PC-3 (cell line): ENCODE results near the gene WEE1. TPM values are rescaled to one million over a fixed set of nuclear protein-coding genes. Genes with fewer than 3 reads are reported as not detected.

ENCODE experiments used
- ATAC-seq: fragments of 200-7000 bp; cut with Tn5 transposase; 2 replicates; pipeline ENCODE4 v1.9.1; 2020; ENCODE audit warnings: mild to moderate bottlenecking, moderate library complexity
- BruUV-seq: library from RNA; stranded (reverse); fragments of 400-500 nt; replicated peaks from 2 replicates; lab custom pipeline; 2021; lab: Mats Ljungman, UMichigan
- CTCF ChIA-PET: fragments of 300-600 bp; sonication (Branson Sonifier 250); formaldehyde crosslinking; loops from one replicate; lab custom pipeline; 2022; ENCODE audit warnings: antibody characterized with exemption; lab: Charles Lee
- POLR2A ChIA-PET: fragments of 300-600 bp; sonication (Branson Sonifier 250); formaldehyde crosslinking; loops from one replicate; lab custom pipeline; 2022; ENCODE audit warnings: antibody characterized with exemption; ENCODE audit not compliant: unreplicated experiment; lab: Charles Lee
- DNase-seq: peaks from one replicate; pipeline ENCODE4 v3.0.0-alpha.2; 2015
- H2AFZ ChIP-seq: fragments of 300-600 bp; sonication (generic); 2 replicates; pipeline ENCODE4 v1.6.0; 2016; ENCODE audit warnings: antibody characterized with exemption, low read length
- H3F3A ChIP-seq: fragments of 300-600 bp; sonication (generic); one replicate; pipeline ENCODE4 v1.6.0; 2017; ENCODE audit warnings: antibody characterized with exemption, low read length, control low read depth, mild to moderate bottlenecking; ENCODE audit not compliant: unreplicated experiment
- H3K27ac ChIP-seq: fragments of 300-600 bp; sonication (generic); 2 replicates; pipeline ENCODE4 v1.5.1; 2016; ENCODE audit warnings: mild to moderate bottlenecking, low read length
- H3K27me3 ChIP-seq: fragments of 300-600 bp; sonication (generic); 2 replicates; pipeline ENCODE4 v1.6.1; 2016; ENCODE audit warnings: low read length, mixed read lengths
- H3K36me3 ChIP-seq: fragments of 300-600 bp; sonication (generic); 2 replicates; pipeline ENCODE4 v1.6.1; 2016; ENCODE audit warnings: low read depth, mixed run types, low read length, mixed read lengths
- H3K4me1 ChIP-seq: fragments of 300-600 bp; sonication (generic); 2 replicates; pipeline ENCODE4 v1.5.1; 2016; ENCODE audit warnings: low read length; ENCODE audit not compliant: insufficient read depth
- H3K4me2 ChIP-seq: fragments of 300-600 bp; sonication (generic); 2 replicates; pipeline ENCODE4 v1.6.0; 2016; ENCODE audit warnings: low read length
- H3K4me3 ChIP-seq: fragments of 300-600 bp; sonication (generic); 2 replicates; pipeline ENCODE4 v1.5.1; 2016; ENCODE audit warnings: mild to moderate bottlenecking, low read length, mixed read lengths
- H3K79me2 ChIP-seq: fragments of 300-600 bp; sonication (generic); 2 replicates; pipeline ENCODE4 v1.6.1; 2017; ENCODE audit warnings: low read length, mixed read lengths
- H3K9ac ChIP-seq: fragments of 300-600 bp; sonication (generic); 2 replicates; pipeline ENCODE4 v1.6.0; 2016; ENCODE audit warnings: mild to moderate bottlenecking, low read length
- H3K9me2 ChIP-seq: fragments of 300-600 bp; sonication (generic); replicated peaks from 2 replicates; pipeline ENCODE4 v1.6.1; 2016; ENCODE audit warnings: mixed run types, low read length, mixed read lengths
- H3K9me3 ChIP-seq: fragments of 300-600 bp; sonication (generic); 2 replicates; pipeline ENCODE4 v1.6.1; 2016; ENCODE audit warnings: low read length, mixed read lengths
- H4K20me1 ChIP-seq: fragments of 300-600 bp; sonication (generic); 2 replicates; pipeline ENCODE4 v1.6.1; 2016; ENCODE audit warnings: low read length, mixed read lengths
- EZH2 ChIP-seq: fragments of 300-600 bp; sonication (generic); IDR thresholded peaks from one replicate; pipeline ENCODE4 v1.6.1; 2017; ENCODE audit warnings: antibody characterized with exemption, mild to moderate bottlenecking, low read length; ENCODE audit not compliant: unreplicated experiment
- EZH2phosphoT487 ChIP-seq: fragments of 300-600 bp; sonication (generic); IDR thresholded peaks from 2 replicates; pipeline ENCODE4 v1.6.1; 2018; ENCODE audit warnings: mild to moderate bottlenecking, antibody characterized with exemption, low read length, borderline replicate concordance
- intact Hi-C: fragments of 100-400 bp; cut with micrococcal nuclease; formaldehyde crosslinking; loops from 2 replicates; pipeline ENCODE4 v1.9.0; 2023
- total RNA-seq: library from RNA; depleted of rRNA; stranded (reverse); fragments of >200 nt; gene quantifications from 2 replicates; pipeline ENCODE4 v1.2.3, GENCODE V29; 2014
- TF ChIP-seq, protein P1 (sequence below): fragments of 300-600 bp; sonication (generic); conservative IDR thresholded peaks from 2 replicates; pipeline ENCODE4 v1.5.1; 2017; ENCODE audit warnings: antibody characterized with exemption, low read depth, mild to moderate bottlenecking, low read length

The WEE1 gene
- total RNA-seq, 1 experiment from 2014 or later = 46.9 TPM

DNA sequence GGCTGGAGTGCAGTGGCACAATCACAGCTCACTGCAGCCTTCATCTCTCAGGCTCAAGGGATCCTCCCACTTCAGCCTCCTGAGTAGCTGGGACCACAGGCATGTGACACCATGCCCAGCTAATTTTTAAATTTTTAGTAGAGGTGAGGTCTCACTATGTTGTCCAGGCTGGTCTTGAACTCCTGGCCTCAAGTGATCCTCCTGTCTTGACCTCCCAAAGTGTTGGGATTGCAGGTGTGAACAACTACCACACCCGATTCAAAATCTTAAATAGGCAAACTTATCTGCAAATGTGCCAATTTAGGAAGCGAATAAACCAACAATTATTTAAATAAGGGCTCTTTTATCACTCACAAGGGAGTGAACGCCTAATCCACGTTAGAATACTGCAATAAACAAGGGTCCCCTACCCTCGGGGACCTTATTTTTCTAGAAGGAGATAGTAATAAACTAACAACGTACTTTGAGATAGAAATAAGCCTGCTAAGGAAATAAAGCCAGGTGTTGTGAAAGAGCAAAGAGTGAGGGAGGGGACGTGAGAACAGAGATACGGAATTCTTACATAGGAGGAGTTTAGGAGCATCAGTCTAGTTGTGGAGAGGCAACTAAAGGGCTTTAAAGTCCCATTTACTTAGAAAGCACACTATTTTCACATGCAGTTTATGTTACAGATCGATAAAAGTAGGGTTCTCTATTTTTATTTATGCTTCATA lies 3.0 kb upstream of the WEE1 start:
- CTCF ChIA-PET = no interaction called here
- intact Hi-C loops = loop anchor here (10.0 kb wide), 1 partner anchor 886 kb away; the partner anchor contains the start of genes RPL27A and TRIM66
- Histone ChIP-seq H3F3A (no peaks in the 10 kb centered on the region), H2AFZ (no peak overlapping the region), H3K36me3 (no peaks in the 10 kb centered on the region), H3K4me3 (no peak overlapping the region), H3K9me3 (no peaks in the 10 kb centered on the region), H3K9ac (peak overlapping the region; percentile 88; the same call in 1 of the 2 replicates), H3K79me2 (peaks cover 18% of the 10 kb centered on the region), H3K4me2 (peak overlapping the region; percentile 75; the same call in 1 of the 2 replicates), H3K27ac (peak overlapping the region; percentile 98), H3K27me3 (no peaks in the 10 kb centered on the region), H3K4me1 (peaks cover 51% of the 10 kb centered on the region), H4K20me1 (peaks cover 9% of the 10 kb centered on the region), H3K9me2 (no peaks in the 10 kb centered on the region)
- TF ChIP-seq, protein P1, sequence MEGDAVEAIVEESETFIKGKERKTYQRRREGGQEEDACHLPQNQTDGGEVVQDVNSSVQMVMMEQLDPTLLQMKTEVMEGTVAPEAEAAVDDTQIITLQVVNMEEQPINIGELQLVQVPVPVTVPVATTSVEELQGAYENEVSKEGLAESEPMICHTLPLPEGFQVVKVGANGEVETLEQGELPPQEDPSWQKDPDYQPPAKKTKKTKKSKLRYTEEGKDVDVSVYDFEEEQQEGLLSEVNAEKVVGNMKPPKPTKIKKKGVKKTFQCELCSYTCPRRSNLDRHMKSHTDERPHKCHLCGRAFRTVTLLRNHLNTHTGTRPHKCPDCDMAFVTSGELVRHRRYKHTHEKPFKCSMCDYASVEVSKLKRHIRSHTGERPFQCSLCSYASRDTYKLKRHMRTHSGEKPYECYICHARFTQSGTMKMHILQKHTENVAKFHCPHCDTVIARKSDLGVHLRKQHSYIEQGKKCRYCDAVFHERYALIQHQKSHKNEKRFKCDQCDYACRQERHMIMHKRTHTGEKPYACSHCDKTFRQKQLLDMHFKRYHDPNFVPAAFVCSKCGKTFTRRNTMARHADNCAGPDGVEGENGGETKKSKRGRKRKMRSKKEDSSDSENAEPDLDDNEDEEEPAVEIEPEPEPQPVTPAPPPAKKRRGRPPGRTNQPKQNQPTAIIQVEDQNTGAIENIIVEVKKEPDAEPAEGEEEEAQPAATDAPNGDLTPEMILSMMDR = no peak
- TF ChIP-seq EZH2phosphoT487 (no peak), EZH2 (no peak)
- POLR2A ChIA-PET = no interaction called here
- no TSS peak for BruUV-seq
- DNase-seq (no peak), ATAC-seq (no peak)

DNA sequence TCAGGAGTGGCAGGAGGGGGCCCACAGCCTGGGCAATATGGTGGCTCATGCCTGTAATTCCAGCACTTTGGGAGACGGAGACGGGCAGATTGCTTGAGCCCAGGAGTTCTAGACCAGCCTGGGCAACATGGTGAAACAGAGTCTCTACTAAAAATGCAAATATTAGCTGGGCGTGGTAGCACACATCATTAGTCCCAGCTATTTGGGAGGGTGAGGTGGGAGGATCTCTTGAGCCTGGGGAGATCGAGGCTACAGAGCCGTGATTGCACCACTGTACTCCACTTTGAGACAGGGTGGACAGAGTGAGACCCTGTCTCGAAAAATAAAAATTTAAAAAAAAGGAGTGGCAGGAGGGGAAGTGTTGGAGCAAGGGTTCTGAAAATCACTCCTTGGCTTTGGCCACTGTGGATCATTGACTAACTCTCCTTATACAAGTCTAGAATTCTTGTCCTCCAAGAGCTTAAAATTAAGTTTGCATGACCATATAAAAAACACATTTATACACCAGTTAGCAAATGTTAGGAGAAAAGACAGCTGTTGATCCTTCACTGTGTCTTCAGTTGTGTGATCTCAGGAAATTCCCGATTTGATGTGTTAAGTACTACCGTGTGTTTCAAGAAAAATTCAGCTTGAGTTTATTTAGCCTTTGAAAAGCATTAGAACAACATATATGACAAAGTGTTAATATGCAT lies 2.3 kb upstream of the WEE1 start:
- peaks cover 7% of the 10 kb centered on the region for H3K36me3 ChIP-seq
- TF ChIP-seq EZH2 (no peak), EZH2phosphoT487 (no peak)
- TF ChIP-seq, protein P1 = no peak
- no peak for ATAC-seq
- CTCF ChIA-PET = no interaction called here
- no peak for DNase-seq
- H3K27me3 ChIP-seq = no peaks in the 10 kb centered on the region
- no peaks in the 10 kb centered on the region for H3F3A ChIP-seq
- intact Hi-C loops = loop anchor here (10.0 kb wide), 1 partner anchor 886 kb away; the partner anchor contains the start of genes RPL27A and TRIM66
- H3K79me2 ChIP-seq = peaks cover 26% of the 10 kb centered on the region
- POLR2A ChIA-PET = no interaction called here
- H3K9ac ChIP-seq = no peak overlapping the region
- peaks cover 17% of the 10 kb centered on the region for H4K20me1 ChIP-seq
- H3K9me2 ChIP-seq = no peaks in the 10 kb centered on the region
- no peak overlapping the region for H2AFZ ChIP-seq
- peaks cover 52% of the 10 kb centered on the region for H3K4me1 ChIP-seq
- H3K27ac ChIP-seq = no peak overlapping the region
- BruUV-seq = no TSS peak
- no peak overlapping the region for H3K4me2 ChIP-seq
- H3K9me3 ChIP-seq = no peaks in the 10 kb centered on the region
- no peak overlapping the region for H3K4me3 ChIP-seq

DNA sequence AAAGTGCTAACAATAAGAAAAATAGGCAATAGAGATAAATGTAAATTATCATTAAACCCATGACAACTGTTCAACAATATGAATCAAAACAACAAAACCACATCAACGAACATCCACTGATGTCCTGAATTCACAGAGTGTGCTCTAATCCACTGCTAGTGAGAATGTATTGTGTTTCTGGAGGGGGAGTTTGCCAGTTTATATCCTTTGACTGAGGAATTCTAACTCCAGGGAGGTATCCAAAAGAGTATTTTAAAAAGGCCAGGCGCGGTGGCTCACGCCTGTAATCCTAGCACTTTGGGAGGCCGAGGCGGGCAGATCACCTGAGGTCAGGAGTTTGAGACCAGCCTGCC lies 1.7 kb upstream of the WEE1 start:
- Histone ChIP-seq H3K36me3 (peaks cover 13% of the 10 kb centered on the region), H3K4me2 (no peak overlapping the region), H3K4me3 (no peak overlapping the region), H3K9ac (no peak overlapping the region), H3K79me2 (peaks cover 31% of the 10 kb centered on the region), H3K4me1 (peaks cover 52% of the 10 kb centered on the region), H2AFZ (no peak overlapping the region), H4K20me1 (peaks cover 22% of the 10 kb centered on the region), H3K27ac (no peak overlapping the region), H3F3A (no peaks in the 10 kb centered on the region), H3K27me3 (no peaks in the 10 kb centered on the region), H3K9me2 (no peaks in the 10 kb centered on the region), H3K9me3 (no peaks in the 10 kb centered on the region)
- ChIA-PET POLR2A (no interaction called here), CTCF (no interaction called here)
- intact Hi-C loops = loop anchor here (10.0 kb wide), 1 partner anchor 887 kb away; the partner anchor contains the start of genes RPL27A and TRIM66
- DNase-seq (no peak), ATAC-seq (no peak)
- no peak for TF ChIP-seq EZH2
- no peak for TF ChIP-seq EZH2phosphoT487
- TF ChIP-seq, protein P1 = no peak
- BruUV-seq = no TSS peak
